Measurements from ENCODE around the gene SPSB1. TPM values are rescaled to one million over a fixed set of nuclear protein-coding genes. Genes with fewer than 3 reads are reported as not detected.

The SPSB1 gene
- total RNA-seq, 1 donor from 2014 or later, result 60.0 TPM

- DNase-seq (ENCODE audit: low read depth), result no peak
- Histone ChIP-seq H3K36me3 (ENCODE audit: control insufficient read depth, insufficient read depth, low read length) (no peaks in the 10 kb centered on the region), H3K4me3 (ENCODE audit: low read depth, low read length) (no peak overlapping the region), H3K27me3 (ENCODE audit: control insufficient read depth, insufficient read depth, low read length) (no peaks in the 10 kb centered on the region)
- peak; percentile 83 for TF ChIP-seq CTCF (IDR thresholded peaks at IDR 0.05; ENCODE audit: insufficient read depth, low read length, poor library complexity, severe bottlenecking)
These were observed 42.9 kb upstream of the SPSB1 start for GRCh38 chr1:9249534-9250410.

GRCh38 chr1:9250411-9251381, 42.0 kb upstream of the SPSB1 start:
- no peaks in the 10 kb centered on the region for H3K36me3 ChIP-seq (ENCODE audit: control insufficient read depth, insufficient read depth, low read length)
- DNase-seq (ENCODE audit: low read depth), result no peak
- no peaks in the 10 kb centered on the region for H3K27me3 ChIP-seq (ENCODE audit: control insufficient read depth, insufficient read depth, low read length)
- H3K4me3 ChIP-seq (ENCODE audit: low read depth, low read length), result no peak overlapping the region
- TF ChIP-seq CTCF (IDR thresholded peaks at IDR 0.05; ENCODE audit: insufficient read depth, low read length, poor library complexity, severe bottlenecking), result no peak

GRCh38 chr1:9251501-9251900, 41.2 kb upstream of the SPSB1 start:
- H3K27me3 ChIP-seq (ENCODE audit: control insufficient read depth, insufficient read depth, low read length), result no peaks in the 10 kb centered on the region
- H3K36me3 ChIP-seq (ENCODE audit: control insufficient read depth, insufficient read depth, low read length), result no peaks in the 10 kb centered on the region
- H3K4me3 ChIP-seq (ENCODE audit: low read depth, low read length), result no peak overlapping the region
- TF ChIP-seq CTCF (IDR thresholded peaks at IDR 0.05; ENCODE audit: insufficient read depth, low read length, poor library complexity, severe bottlenecking), result no peak
- no peak for DNase-seq (ENCODE audit: low read depth)

DNA sequence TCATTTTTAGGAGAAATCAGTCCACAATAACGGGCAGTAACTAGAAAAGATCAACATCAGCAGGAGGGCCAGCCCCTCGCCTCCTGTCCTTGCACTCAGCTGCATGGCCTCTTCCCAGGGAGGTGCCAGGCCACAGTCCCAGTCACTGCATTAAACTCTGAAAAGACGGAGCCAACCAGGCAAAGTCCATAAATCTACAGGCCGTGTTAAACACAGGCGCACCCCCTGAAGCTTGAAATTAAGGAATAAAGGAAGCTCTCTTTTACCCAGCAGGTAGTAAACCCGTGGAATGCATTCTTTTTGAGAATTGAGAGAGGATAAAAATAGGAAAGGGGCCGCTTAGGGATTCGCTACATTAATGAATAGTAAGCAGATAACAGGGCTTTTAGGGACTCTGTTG, 39.7 kb upstream of the SPSB1 start:
- TF ChIP-seq CTCF (IDR thresholded peaks at IDR 0.05; ENCODE audit: insufficient read depth, low read length, poor library complexity, severe bottlenecking), result no peak

GRCh38 chr1:9253453-9254105, 39.1 kb upstream of the SPSB1 start:
- Histone ChIP-seq H3K4me3 (ENCODE audit: low read depth, low read length) (no peak overlapping the region), H3K36me3 (ENCODE audit: control insufficient read depth, insufficient read depth, low read length) (no peaks in the 10 kb centered on the region), H3K27me3 (ENCODE audit: control insufficient read depth, insufficient read depth, low read length) (no peaks in the 10 kb centered on the region)
- no peak for DNase-seq (ENCODE audit: low read depth)
- TF ChIP-seq CTCF (IDR thresholded peaks at IDR 0.05; ENCODE audit: insufficient read depth, low read length, poor library complexity, severe bottlenecking), result no peak

More for the DNA sequence above, 39.7 kb upstream of the SPSB1 start:
- Histone ChIP-seq H3K4me3 (ENCODE audit: low read depth, low read length) (no peak overlapping the region), H3K36me3 (ENCODE audit: control insufficient read depth, insufficient read depth, low read length) (no peaks in the 10 kb centered on the region), H3K27me3 (ENCODE audit: control insufficient read depth, insufficient read depth, low read length) (no peaks in the 10 kb centered on the region)
- no peak for DNase-seq (ENCODE audit: low read depth)

Measured in kidney epithelial cell (primary cell).